Sigmoid colon (tissue), 7 donors: ENCODE results near the gene CCDC93. TPM values are rescaled to one million over a fixed set of nuclear protein-coding genes. Genes with fewer than 3 reads are reported as not detected.
A peak's percentile ranks its signal among the peaks of the same experiment; 100 is the strongest.

Experiments used
- DNase-seq: peaks from one replicate; pipeline ENCODE4 v3.0.0-alpha.2; 2019
- H3K27ac ChIP-seq, 4 donors: fragments of 200-600 bp; sonication (generic); one replicate each; pipeline ENCODE4 v1.5.1; 2016 to 2019; ENCODE audit warnings: mild to moderate bottlenecking in 1 of 4
- H3K27me3 ChIP-seq, 3 donors: fragments of 200-600 bp; sonication (generic); one replicate each; pipeline ENCODE4 v1.5.1; 2019; ENCODE audit warnings: mild to moderate bottlenecking in 1 of 3
- H3K36me3 ChIP-seq, 4 donors: fragments of 200-600 bp; sonication (generic); one replicate each; pipeline ENCODE4 v1.5.1; 2016 to 2019
- H3K4me1 ChIP-seq, 4 donors: fragments of 200-600 bp; sonication (generic); one replicate each; pipeline ENCODE4 v1.5.1; 2017 to 2019
- H3K4me3 ChIP-seq, 4 donors: fragments of 200-600 bp; sonication (generic); one replicate each; pipeline ENCODE4 v1.5.1; 2017 to 2019; ENCODE audit warnings: mild to moderate bottlenecking in 2 of 4, moderate library complexity in 1 of 4
- H3K9me3 ChIP-seq, 4 donors: fragments of 200-600 bp in 3 of 4; sonication (generic) in 3 of 4; one replicate each; pipeline versions ENCODE4 v1.5.1 to v1.6.1; 2013 to 2019
- EP300 ChIP-seq, 4 donors: sonication (generic); formaldehyde crosslinking; IDR thresholded peaks; one replicate each; pipeline ENCODE4 v1.6.1; 2017; ENCODE audit warnings: antibody characterized with exemption in 4 of 4
- POLR2A ChIP-seq, 2 donors: fragments of 450-650 bp; IDR thresholded peaks; one replicate each; pipeline ENCODE4 v1.6.1; 2016; ENCODE audit warnings: antibody characterized with exemption in 2 of 2, mild to moderate bottlenecking in 2 of 2, moderate library complexity in 2 of 2
- POLR2AphosphoS5 ChIP-seq, 4 donors: sonication (generic); formaldehyde crosslinking; IDR thresholded peaks; one replicate each; pipeline ENCODE4 v1.6.1; 2017; ENCODE audit warnings: antibody characterized with exemption in 4 of 4
- WGBS, 2 donors: extraction: QIAGEN DNeasy Blood & Tissue Kit; methylation state at CpG; one replicate each; pipeline ENCODE4 v1.1.7; 2013; 5-methylcytosine and 5-hydroxymethylcytosine counted together
- intact Hi-C: fragments of 100-400 bp; cut with DNase I; formaldehyde crosslinking; loops from one replicate; pipeline ENCODE4 v1.15.1; 2023
- polyA plus RNA-seq, 3 donors: library from polyadenylated mRNA; stranded (reverse); fragments of 200-250 nt; gene quantifications; one replicate each; pipeline ENCODE4 v1.2.3, GENCODE V29; 2013
- total RNA-seq, 4 donors: library from RNA; depleted of rRNA; stranded (reverse); fragments of >200 nt; gene quantifications; one replicate each; pipeline ENCODE4 v1.1.0, GENCODE V29; 2016
- TF ChIP-seq, protein P1 (sequence below), 4 experiments: fragments of 450-650 bp in 3 of 4; fragments of 200-600 bp in 1 of 4; IDR thresholded peaks; one replicate each; pipeline ENCODE4 v1.5.1; 2016 to 2019; ENCODE audit warnings: antibody characterized with exemption in 4 of 4, mild to moderate bottlenecking in 3 of 4, moderate library complexity in 2 of 4
- donor health status: healthy with polysubstance abuse.
- donor health status: Bipolar disorder and iron deficiency.
- donor health status: healthy.

Gene CCDC93
- total and polyA plus RNA-seq, 7 donors = 4.2 to 25.5 (median 12.5) TPM

- no peak for DNase-seq
- H3K36me3 ChIP-seq = no peaks in the 10 kb centered on the region
- H3K27me3 ChIP-seq = peaks cover 0 to 47% (median 9%) of the 10 kb centered on the region in 3 donors
- intact Hi-C loops = no loop called here
- no peaks in the 10 kb centered on the region for H3K9me3 ChIP-seq
- H3K4me1 ChIP-seq = peaks cover 0 to 3% (median 0%) of the 10 kb centered on the region in 4 donors
- H3K4me3 ChIP-seq = no peak overlapping the region
- WGBS, 2 donors = 83 to 84% methylated on average over 6 of the region's 6 CpGs
- no peak for TF ChIP-seq POLR2AphosphoS5 (IDR thresholded peaks at IDR 0.05)
- TF ChIP-seq, protein P1, sequence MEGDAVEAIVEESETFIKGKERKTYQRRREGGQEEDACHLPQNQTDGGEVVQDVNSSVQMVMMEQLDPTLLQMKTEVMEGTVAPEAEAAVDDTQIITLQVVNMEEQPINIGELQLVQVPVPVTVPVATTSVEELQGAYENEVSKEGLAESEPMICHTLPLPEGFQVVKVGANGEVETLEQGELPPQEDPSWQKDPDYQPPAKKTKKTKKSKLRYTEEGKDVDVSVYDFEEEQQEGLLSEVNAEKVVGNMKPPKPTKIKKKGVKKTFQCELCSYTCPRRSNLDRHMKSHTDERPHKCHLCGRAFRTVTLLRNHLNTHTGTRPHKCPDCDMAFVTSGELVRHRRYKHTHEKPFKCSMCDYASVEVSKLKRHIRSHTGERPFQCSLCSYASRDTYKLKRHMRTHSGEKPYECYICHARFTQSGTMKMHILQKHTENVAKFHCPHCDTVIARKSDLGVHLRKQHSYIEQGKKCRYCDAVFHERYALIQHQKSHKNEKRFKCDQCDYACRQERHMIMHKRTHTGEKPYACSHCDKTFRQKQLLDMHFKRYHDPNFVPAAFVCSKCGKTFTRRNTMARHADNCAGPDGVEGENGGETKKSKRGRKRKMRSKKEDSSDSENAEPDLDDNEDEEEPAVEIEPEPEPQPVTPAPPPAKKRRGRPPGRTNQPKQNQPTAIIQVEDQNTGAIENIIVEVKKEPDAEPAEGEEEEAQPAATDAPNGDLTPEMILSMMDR (IDR thresholded peaks at IDR 0.05) = no peak
- TF ChIP-seq EP300 (IDR thresholded peaks at IDR 0.05) = no peak
- TF ChIP-seq POLR2A (IDR thresholded peaks at IDR 0.05) = no peak
- no peak overlapping the region for H3K27ac ChIP-seq
These were observed 30.3 kb upstream of the CCDC93 start for GRCh38 chr2:118044103-118044716.

GRCh38 chr2:118040891-118041290 is 27.0 kb upstream of the CCDC93 start:
- intact Hi-C loops = no loop called here
- WGBS, 2 donors = 76 to 80% methylated on average over 7 of the region's 7 CpGs
- Histone ChIP-seq H3K4me1 (no peaks in the 10 kb centered on the region), H3K9me3 (peaks cover 0 to 7% (median 1%) of the 10 kb centered on the region in 4 donors), H3K4me3 (no peak overlapping the region), H3K36me3 (no peaks in the 10 kb centered on the region), H3K27ac (no peak overlapping the region), H3K27me3 (peaks cover 0 to 34% (median 0%) of the 10 kb centered on the region in 3 donors)
- no peak for DNase-seq
- no peak for TF ChIP-seq EP300 (IDR thresholded peaks at IDR 0.05)
- no peak for TF ChIP-seq POLR2A (IDR thresholded peaks at IDR 0.05)
- TF ChIP-seq, protein P1 (IDR thresholded peaks at IDR 0.05) = no peak
- no peak for TF ChIP-seq POLR2AphosphoS5 (IDR thresholded peaks at IDR 0.05)

DNA sequence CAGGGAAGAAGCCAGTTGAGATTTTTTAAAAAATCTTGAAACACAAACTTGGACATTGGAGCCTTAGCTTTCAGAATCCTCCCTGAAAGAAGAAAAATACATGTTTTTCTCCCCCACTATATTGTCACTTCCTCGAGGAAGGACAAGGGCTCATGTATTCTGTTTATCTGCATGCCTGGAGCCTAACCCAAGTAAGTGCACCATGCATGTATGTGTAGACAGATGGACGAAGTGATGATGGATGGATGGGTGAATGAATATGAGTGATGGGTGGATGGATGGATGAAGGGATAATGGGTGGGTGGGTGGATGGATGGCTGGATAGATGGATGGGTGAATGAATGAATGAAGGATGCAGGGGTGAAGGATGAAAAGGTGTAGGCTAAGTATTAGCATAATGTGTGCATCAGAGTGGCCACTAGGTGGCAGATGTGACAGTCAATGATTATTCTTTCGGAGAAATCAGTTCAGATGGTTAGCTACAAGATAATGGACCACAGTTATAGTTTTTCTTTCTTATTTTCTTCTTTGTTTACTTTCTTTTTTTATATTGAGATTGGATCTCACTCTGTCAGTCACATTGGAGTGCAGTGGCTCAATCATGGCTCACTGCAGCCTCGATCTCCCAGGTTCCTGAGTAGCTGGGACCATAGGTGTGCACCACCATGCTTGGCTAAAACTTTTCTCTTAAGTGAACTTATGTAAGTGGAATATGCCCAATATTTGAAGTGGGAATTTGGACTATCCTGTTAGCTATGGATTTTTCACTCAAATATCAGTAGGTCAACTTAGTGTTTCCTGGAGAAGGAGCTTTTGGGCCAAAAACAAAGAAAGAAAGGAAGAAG is 18.5 kb upstream of the CCDC93 start:
- DNase-seq = no peak
- Histone ChIP-seq H3K9me3 (peaks cover 0 to 11% (median 4%) of the 10 kb centered on the region in 4 donors), H3K36me3 (no peaks in the 10 kb centered on the region), H3K27me3 (peaks cover 0 to 20% (median 0%) of the 10 kb centered on the region in 3 donors), H3K4me1 (no peaks in the 10 kb centered on the region), H3K27ac (no peak overlapping the region), H3K4me3 (no peak overlapping the region)
- TF ChIP-seq, protein P1 (IDR thresholded peaks at IDR 0.05) = peak; percentile 19 to 71 (median 56)
- TF ChIP-seq POLR2A (IDR thresholded peaks at IDR 0.05) = no peak
- 26 to 41% methylated on average over 4 of the region's 4 CpGs for WGBS, 2 donors
- intact Hi-C loops = no loop called here

GRCh38 chr2:118031566-118031965 is 17.7 kb upstream of the CCDC93 start:
- no peak for DNase-seq
- Histone ChIP-seq H3K36me3 (no peaks in the 10 kb centered on the region), H3K4me1 (no peaks in the 10 kb centered on the region), H3K4me3 (no peak overlapping the region), H3K27ac (no peak overlapping the region), H3K9me3 (peaks cover 0 to 11% (median 4%) of the 10 kb centered on the region in 4 donors), H3K27me3 (peaks cover 0 to 20% (median 0%) of the 10 kb centered on the region in 3 donors)
- TF ChIP-seq POLR2A (IDR thresholded peaks at IDR 0.05) (no peak), POLR2AphosphoS5 (IDR thresholded peaks at IDR 0.05) (no peak), EP300 (IDR thresholded peaks at IDR 0.05) (no peak)
- TF ChIP-seq, protein P1 (IDR thresholded peaks at IDR 0.05) = no peak
- intact Hi-C loops = no loop called here
